Measurements from ENCODE around the gene ZC3HAV1. TPM values are rescaled to one million over a fixed set of nuclear protein-coding genes. Genes with fewer than 3 reads are reported as not detected.

The ZC3HAV1 gene
- total RNA-seq, 1 donor from 2014 or later = 42.7 TPM

GRCh38 chr7:139018910-139019309 is 90.6 kb downstream of the ZC3HAV1 start:
- Mint-ChIP-seq H3K4me1 (ENCODE audit: unreplicated experiment) (peaks cover 37% of the 10 kb centered on the region), H3K27me3 (ENCODE audit: unreplicated experiment) (peaks cover 10% of the 10 kb centered on the region), H3K9me3 (ENCODE audit: unreplicated experiment) (no peaks in the 10 kb centered on the region), H3K27ac (ENCODE audit: unreplicated experiment) (no peak overlapping the region), H3K4me3 (ENCODE audit: unreplicated experiment) (no peak overlapping the region), H3K36me3 (ENCODE audit: unreplicated experiment) (no peaks in the 10 kb centered on the region)
- no peak for DNase-seq (ENCODE audit: extremely low spot score, unreplicated experiment)
- TF ChIP-seq, protein P1, sequence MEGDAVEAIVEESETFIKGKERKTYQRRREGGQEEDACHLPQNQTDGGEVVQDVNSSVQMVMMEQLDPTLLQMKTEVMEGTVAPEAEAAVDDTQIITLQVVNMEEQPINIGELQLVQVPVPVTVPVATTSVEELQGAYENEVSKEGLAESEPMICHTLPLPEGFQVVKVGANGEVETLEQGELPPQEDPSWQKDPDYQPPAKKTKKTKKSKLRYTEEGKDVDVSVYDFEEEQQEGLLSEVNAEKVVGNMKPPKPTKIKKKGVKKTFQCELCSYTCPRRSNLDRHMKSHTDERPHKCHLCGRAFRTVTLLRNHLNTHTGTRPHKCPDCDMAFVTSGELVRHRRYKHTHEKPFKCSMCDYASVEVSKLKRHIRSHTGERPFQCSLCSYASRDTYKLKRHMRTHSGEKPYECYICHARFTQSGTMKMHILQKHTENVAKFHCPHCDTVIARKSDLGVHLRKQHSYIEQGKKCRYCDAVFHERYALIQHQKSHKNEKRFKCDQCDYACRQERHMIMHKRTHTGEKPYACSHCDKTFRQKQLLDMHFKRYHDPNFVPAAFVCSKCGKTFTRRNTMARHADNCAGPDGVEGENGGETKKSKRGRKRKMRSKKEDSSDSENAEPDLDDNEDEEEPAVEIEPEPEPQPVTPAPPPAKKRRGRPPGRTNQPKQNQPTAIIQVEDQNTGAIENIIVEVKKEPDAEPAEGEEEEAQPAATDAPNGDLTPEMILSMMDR (IDR thresholded peaks at IDR 0.05) = no peak

DNA sequence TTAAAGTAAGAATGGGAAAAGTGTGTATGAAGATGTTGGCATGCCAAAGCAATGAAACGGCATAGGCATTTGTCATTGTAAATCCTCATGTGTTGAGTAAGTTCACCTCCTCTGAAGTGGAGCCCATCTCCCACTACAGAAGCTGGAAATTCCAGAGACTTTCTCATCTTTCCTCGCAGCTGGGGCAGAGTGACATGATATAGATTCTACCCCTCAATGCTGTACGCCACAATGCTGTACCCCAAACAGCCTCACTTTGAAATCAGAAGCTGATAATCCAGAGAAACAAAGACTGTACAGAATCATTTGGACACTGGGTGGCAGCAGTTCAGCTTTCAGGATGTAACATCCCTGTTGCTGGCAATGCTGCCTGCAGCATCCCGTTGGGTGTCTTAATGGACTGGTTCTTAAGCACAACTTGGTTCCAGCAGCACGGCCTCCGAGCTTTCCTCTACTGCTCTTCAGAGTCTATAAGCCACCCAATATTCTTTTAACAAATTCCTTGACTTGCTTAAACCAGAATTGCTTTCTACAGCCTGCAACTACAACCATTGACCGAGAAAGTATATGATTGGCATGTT is 92.5 kb downstream of the ZC3HAV1 start:
- Mint-ChIP-seq H3K4me3 (ENCODE audit: unreplicated experiment) (no peak overlapping the region), H3K9me3 (ENCODE audit: unreplicated experiment) (no peaks in the 10 kb centered on the region), H3K27ac (ENCODE audit: unreplicated experiment) (no peak overlapping the region)

GRCh38 chr7:139011373-139011772 is 98.1 kb downstream of the ZC3HAV1 start:
- peak; percentile 13 for DNase-seq (ENCODE audit: extremely low spot score, unreplicated experiment)
- no peak overlapping the region for H3K27ac Mint-ChIP-seq (ENCODE audit: unreplicated experiment)
- TF ChIP-seq, protein P1 (IDR thresholded peaks at IDR 0.05) = no peak
- peaks cover 12% of the 10 kb centered on the region for H3K27me3 Mint-ChIP-seq (ENCODE audit: unreplicated experiment)
- H3K36me3 Mint-ChIP-seq (ENCODE audit: unreplicated experiment) = no peaks in the 10 kb centered on the region
- H3K9me3 Mint-ChIP-seq (ENCODE audit: unreplicated experiment) = no peaks in the 10 kb centered on the region
- H3K4me3 Mint-ChIP-seq (ENCODE audit: unreplicated experiment) = no peak overlapping the region
- H3K4me1 Mint-ChIP-seq (ENCODE audit: unreplicated experiment) = no peaks in the 10 kb centered on the region

More for the DNA sequence above, 92.5 kb downstream of the ZC3HAV1 start:
- H3K27me3 Mint-ChIP-seq (ENCODE audit: unreplicated experiment) = peaks cover 12% of the 10 kb centered on the region
- H3K36me3 Mint-ChIP-seq (ENCODE audit: unreplicated experiment) = no peaks in the 10 kb centered on the region
- H3K4me1 Mint-ChIP-seq (ENCODE audit: unreplicated experiment) = peaks cover 18% of the 10 kb centered on the region
- TF ChIP-seq, protein P1 (IDR thresholded peaks at IDR 0.05) = peak; percentile 82
- DNase-seq (ENCODE audit: extremely low spot score, unreplicated experiment) = no peak

DNA sequence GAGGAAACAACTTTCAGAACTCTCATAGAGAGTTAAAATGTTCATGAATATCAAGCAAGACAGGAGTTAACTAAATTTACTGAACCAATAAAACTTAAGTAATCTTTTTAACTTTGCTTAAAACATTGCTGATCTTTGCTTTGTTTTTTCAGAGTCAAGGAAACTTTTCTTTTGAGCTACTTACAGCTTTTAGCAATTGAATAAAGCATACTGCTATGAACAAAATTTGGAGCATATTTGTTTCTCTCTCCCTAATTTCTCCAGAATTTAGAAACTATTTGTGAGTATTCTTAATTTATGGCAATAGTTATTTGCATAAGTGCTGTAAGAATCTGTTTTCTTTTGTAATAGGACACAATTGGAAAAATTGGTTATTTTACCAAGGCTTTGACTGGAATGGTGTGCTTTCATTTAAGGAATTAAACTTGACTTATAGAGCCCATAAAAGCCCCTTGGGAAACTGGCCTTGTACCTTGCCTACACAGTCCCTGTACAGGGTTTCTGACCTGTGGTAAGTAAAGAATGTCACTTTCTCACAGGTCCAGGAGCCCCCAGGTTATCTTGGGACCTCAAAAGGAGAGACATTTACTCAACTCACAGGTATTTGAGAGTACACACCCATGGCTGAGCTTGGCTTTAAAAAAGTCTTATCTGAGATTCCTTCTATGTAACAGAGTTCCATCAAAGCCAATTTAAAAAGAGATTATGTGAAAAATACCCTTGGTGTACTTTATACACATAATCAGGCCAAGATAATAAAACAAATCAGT is 105.0 kb downstream of the ZC3HAV1 start:
- TF ChIP-seq, protein P1 (IDR thresholded peaks at IDR 0.05) = no peak
- H3K9me3 Mint-ChIP-seq (ENCODE audit: unreplicated experiment) = peaks cover 18% of the 10 kb centered on the region
- H3K27ac Mint-ChIP-seq (ENCODE audit: unreplicated experiment) = no peak overlapping the region
- H3K4me3 Mint-ChIP-seq (ENCODE audit: unreplicated experiment) = no peak overlapping the region
- DNase-seq (ENCODE audit: extremely low spot score, unreplicated experiment) = peak; percentile 5
- H3K4me1 Mint-ChIP-seq (ENCODE audit: unreplicated experiment) = no peaks in the 10 kb centered on the region
- H3K36me3 Mint-ChIP-seq (ENCODE audit: unreplicated experiment) = no peaks in the 10 kb centered on the region
- H3K27me3 Mint-ChIP-seq (ENCODE audit: unreplicated experiment) = peaks cover 35% of the 10 kb centered on the region

DNA sequence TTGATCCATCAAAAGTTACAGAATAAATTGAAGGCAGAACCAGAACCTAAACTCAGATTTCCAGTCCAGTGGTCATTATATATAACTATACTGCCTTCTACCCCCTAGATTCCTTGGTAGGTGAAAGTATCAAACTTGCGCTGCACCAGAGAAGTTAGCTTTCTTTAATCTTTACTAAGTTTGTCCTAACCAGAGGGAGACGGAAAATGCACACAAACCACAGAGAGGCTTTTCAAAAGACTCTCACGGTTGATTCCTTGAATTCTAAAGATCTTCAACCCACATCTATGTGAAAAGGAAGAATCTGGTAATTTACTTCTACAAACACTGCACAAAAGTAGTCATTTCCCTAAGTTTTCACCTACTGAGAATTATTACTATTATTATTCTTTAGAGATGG is 110.1 kb downstream of the ZC3HAV1 start:
- Mint-ChIP-seq H3K4me3 (ENCODE audit: unreplicated experiment) (no peak overlapping the region), H3K27me3 (ENCODE audit: unreplicated experiment) (peaks cover 40% of the 10 kb centered on the region), H3K4me1 (ENCODE audit: unreplicated experiment) (no peaks in the 10 kb centered on the region), H3K36me3 (ENCODE audit: unreplicated experiment) (no peaks in the 10 kb centered on the region), H3K9me3 (ENCODE audit: unreplicated experiment) (peaks cover 10% of the 10 kb centered on the region), H3K27ac (ENCODE audit: unreplicated experiment) (no peak overlapping the region)
- TF ChIP-seq, protein P1 (IDR thresholded peaks at IDR 0.05) = no peak
- DNase-seq (ENCODE audit: extremely low spot score, unreplicated experiment) = no peak

All from osteocyte (in vitro differentiated cells).